HFFc6 (cell line): ENCODE results near the gene TMPRSS3. TPM values are rescaled to one million over a fixed set of nuclear protein-coding genes. Genes with fewer than 3 reads are reported as not detected.

ENCODE experiments used
- DNase-seq: peaks from one replicate; pipeline ENCODE4 v3.0.0-alpha.2; 2018
- H3K27ac Mint-ChIP-seq: 2 replicates; pipeline ENCODE4 v1.8.0; 2020; ENCODE audit warnings: mild to moderate bottlenecking, mixed read lengths
- H3K27me3 Mint-ChIP-seq: 2 replicates; pipeline ENCODE4 v1.8.0; 2021; ENCODE audit warnings: mild to moderate bottlenecking, moderate library complexity, mixed read lengths; ENCODE audit not compliant: insufficient read depth
- H3K36me3 Mint-ChIP-seq: 2 replicates; pipeline ENCODE4 v1.8.0; 2021; ENCODE audit warnings: low read depth, mixed read lengths
- H3K4me1 Mint-ChIP-seq: 2 replicates; pipeline ENCODE4 v1.8.0; 2020; ENCODE audit warnings: low read depth, mixed read lengths
- H3K4me3 Mint-ChIP-seq: 2 replicates; pipeline ENCODE4 v1.8.0; 2020; ENCODE audit warnings: mild to moderate bottlenecking, moderate library complexity, mixed read lengths
- H3K9me3 Mint-ChIP-seq: 2 replicates; pipeline ENCODE4 v1.8.0; 2020; ENCODE audit warnings: mild to moderate bottlenecking, mixed read lengths
- CTCF ChIP-seq: fragments of 200-600 bp; sonication (generic); IDR thresholded peaks from 2 replicates; pipeline ENCODE4 v1.5.0; 2021; ENCODE audit warnings: antibody characterized with exemption, mild to moderate bottlenecking
- total RNA-seq, 6 experiments: library from RNA; stranded (reverse); fragmentation: NEBNext Ultra II Directional; extraction: Animal tissue kit (Norgen Biotek cat#: 25700); gene quantifications; 2 replicates in 1 of 6; 3 replicates in 5 of 6; pipeline ENCODE4 v1.2.3, GENCODE V29; 2021

TMPRSS3 gene
- total RNA-seq, 6 experiments from 2014 or later, result not detected

- Mint-ChIP-seq H3K27ac (no peak overlapping the region), H3K27me3 (no peaks in the 10 kb centered on the region; the same call in 1 of the 2 replicates), H3K4me1 (no peaks in the 10 kb centered on the region), H3K4me3 (no peak overlapping the region), H3K36me3 (no peaks in the 10 kb centered on the region; the same call in 1 of the 2 replicates), H3K9me3 (peaks cover 67% of the 10 kb centered on the region)
- no peak for DNase-seq
- no peak for TF ChIP-seq CTCF
These were observed 31.5 kb downstream of the TMPRSS3 start for GRCh38 chr21:42364304-42364865.

GRCh38 chr21:42363312-42363711 lies 32.5 kb downstream of the TMPRSS3 start:
- Mint-ChIP-seq H3K27me3 (no peaks in the 10 kb centered on the region; the same call in 1 of the 2 replicates), H3K36me3 (no peaks in the 10 kb centered on the region; the same call in 1 of the 2 replicates), H3K27ac (no peak overlapping the region), H3K9me3 (peaks cover 71% of the 10 kb centered on the region), H3K4me1 (no peaks in the 10 kb centered on the region), H3K4me3 (no peak overlapping the region)
- no peak for DNase-seq
- no peak for TF ChIP-seq CTCF

- DNase-seq, result no peak
- peaks cover 72% of the 10 kb centered on the region for H3K9me3 Mint-ChIP-seq
- no peaks in the 10 kb centered on the region; the same call in 1 of the 2 replicates for H3K36me3 Mint-ChIP-seq
- no peak overlapping the region for H3K27ac Mint-ChIP-seq
- no peak for TF ChIP-seq CTCF
- H3K4me3 Mint-ChIP-seq, result no peak overlapping the region
- H3K27me3 Mint-ChIP-seq, result no peaks in the 10 kb centered on the region; the same call in 1 of the 2 replicates
- no peaks in the 10 kb centered on the region for H3K4me1 Mint-ChIP-seq
These were observed 33.2 kb downstream of the TMPRSS3 start for GRCh38 chr21:42362700-42363099.

- Mint-ChIP-seq H3K9me3 (peaks cover 78% of the 10 kb centered on the region), H3K27me3 (no peaks in the 10 kb centered on the region; the same call in 1 of the 2 replicates), H3K4me3 (no peak overlapping the region), H3K4me1 (no peaks in the 10 kb centered on the region), H3K27ac (no peak overlapping the region), H3K36me3 (no peaks in the 10 kb centered on the region; the same call in 1 of the 2 replicates)
- no peak for DNase-seq
- no peak for TF ChIP-seq CTCF
These were observed 33.7 kb downstream of the TMPRSS3 start for GRCh38 chr21:42362198-42362597.

- Mint-ChIP-seq H3K27me3 (no peaks in the 10 kb centered on the region; the same call in 1 of the 2 replicates), H3K4me1 (no peaks in the 10 kb centered on the region), H3K27ac (no peak overlapping the region), H3K36me3 (no peaks in the 10 kb centered on the region; the same call in 1 of the 2 replicates), H3K9me3 (peaks cover 81% of the 10 kb centered on the region), H3K4me3 (no peak overlapping the region)
- DNase-seq, result no peak
- no peak for TF ChIP-seq CTCF
These were observed 34.6 kb downstream of the TMPRSS3 start for GRCh38 chr21:42361286-42361685.
